Activated naive CD4-positive, alpha-beta T cell treated with anti-CD3 and anti-CD28 coated beads, Interleukin-2, amount 10 ng/mL, durations not matched to agents 7 days and 5 days (primary cell): ENCODE measurements around the gene GPS1.

Source experiments
- CTCF ChIA-PET: fragments of 350-600 bp; sonication (Branson Sonifier 250); formaldehyde crosslinking; loops from one replicate; lab custom pipeline; 2021; ENCODE audit warnings: antibody characterized with exemption; lab: Charles Lee
- DNase-seq: peaks from one replicate; pipeline ENCODE4 v3.0.0-alpha.2; 2020
- H3K27ac Mint-ChIP-seq: one replicate; pipeline ENCODE4 v1.8.0; 2021; ENCODE audit warnings: mild to moderate bottlenecking, moderate library complexity, mixed read lengths
- H3K27me3 Mint-ChIP-seq: one replicate; pipeline ENCODE4 v1.8.0; 2021; ENCODE audit warnings: mild to moderate bottlenecking, mixed read lengths
- H3K36me3 Mint-ChIP-seq: one replicate; pipeline ENCODE4 v1.8.0; 2021; ENCODE audit warnings: mixed read lengths
- H3K4me1 Mint-ChIP-seq: one replicate; pipeline ENCODE4 v1.8.0; 2021; ENCODE audit warnings: mixed read lengths
- H3K4me3 Mint-ChIP-seq: one replicate; pipeline ENCODE4 v1.8.0; 2021; ENCODE audit warnings: mild to moderate bottlenecking, moderate library complexity, mixed read lengths
- H3K9me3 Mint-ChIP-seq: one replicate; pipeline ENCODE4 v1.8.0; 2021; ENCODE audit warnings: mixed read lengths

GPS1 gene

DNA sequence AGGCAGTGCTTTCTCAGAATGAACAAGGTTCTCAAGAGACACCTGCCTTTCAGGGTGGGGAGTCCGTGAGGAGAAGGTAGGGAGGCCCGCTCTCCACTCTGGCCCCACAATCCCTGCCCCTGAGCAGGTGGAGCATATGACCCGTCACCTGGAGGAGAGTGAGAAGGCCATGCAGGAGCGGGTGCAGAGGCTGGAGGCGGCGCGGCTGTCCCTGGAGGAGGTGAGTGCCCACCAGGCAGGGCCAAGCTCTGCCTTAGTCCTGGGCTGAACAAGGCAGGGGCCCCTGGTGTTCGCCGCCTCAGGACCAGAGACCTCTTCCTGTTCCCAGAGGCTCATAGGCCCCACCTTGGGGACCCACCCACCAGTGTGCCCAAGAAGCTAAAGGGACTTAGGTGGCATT, 22.7 kb upstream of the GPS1 start:
- Mint-ChIP-seq H3K9me3 (no peaks in the 10 kb centered on the region), H3K27ac (no peak overlapping the region), H3K36me3 (peaks cover 14% of the 10 kb centered on the region), H3K4me3 (peak overlapping the region; percentile 18), H3K4me1 (peaks cover 30% of the 10 kb centered on the region), H3K27me3 (peaks cover 14% of the 10 kb centered on the region)
- DNase-seq: no peak
- CTCF ChIA-PET: interaction anchor here (1.3 to 2.5 kb wide), 4 partner anchors 9 to 128 kb away, joined by 6 to 16 read pairs (median 11); no protein-coding TSS in a partner anchor

DNA sequence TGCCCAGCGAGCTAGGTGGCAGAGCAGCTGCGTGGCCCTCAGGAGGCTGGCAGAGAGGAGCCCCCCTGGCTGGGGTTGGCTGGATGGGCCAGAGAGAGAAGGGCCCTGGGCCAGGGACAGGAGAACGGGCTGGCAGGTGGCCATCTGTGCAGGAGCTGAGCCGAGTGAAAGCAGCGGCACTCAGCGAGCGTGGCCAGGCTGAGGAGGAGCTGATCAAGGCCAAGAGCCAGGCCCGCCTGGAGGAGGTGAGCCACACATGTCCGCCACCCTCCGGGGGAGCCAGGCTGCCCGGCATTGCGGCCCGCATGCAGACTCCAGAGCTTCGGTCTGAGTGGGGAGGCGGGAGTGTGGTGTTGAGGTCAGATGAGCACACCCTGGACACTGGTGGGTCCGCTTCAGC, 22.3 kb upstream of the GPS1 start:
- Mint-ChIP-seq H3K27me3 (peaks cover 14% of the 10 kb centered on the region), H3K27ac (no peak overlapping the region), H3K4me3 (peak overlapping the region; percentile 48), H3K9me3 (no peaks in the 10 kb centered on the region), H3K36me3 (peaks cover 14% of the 10 kb centered on the region), H3K4me1 (peaks cover 26% of the 10 kb centered on the region)
- CTCF ChIA-PET: interaction anchor here (1.3 to 2.5 kb wide), 5 partner anchors 9 to 209 kb away, joined by 6 to 16 read pairs (median 10); no protein-coding TSS in a partner anchor
- no peak for DNase-seq

DNA sequence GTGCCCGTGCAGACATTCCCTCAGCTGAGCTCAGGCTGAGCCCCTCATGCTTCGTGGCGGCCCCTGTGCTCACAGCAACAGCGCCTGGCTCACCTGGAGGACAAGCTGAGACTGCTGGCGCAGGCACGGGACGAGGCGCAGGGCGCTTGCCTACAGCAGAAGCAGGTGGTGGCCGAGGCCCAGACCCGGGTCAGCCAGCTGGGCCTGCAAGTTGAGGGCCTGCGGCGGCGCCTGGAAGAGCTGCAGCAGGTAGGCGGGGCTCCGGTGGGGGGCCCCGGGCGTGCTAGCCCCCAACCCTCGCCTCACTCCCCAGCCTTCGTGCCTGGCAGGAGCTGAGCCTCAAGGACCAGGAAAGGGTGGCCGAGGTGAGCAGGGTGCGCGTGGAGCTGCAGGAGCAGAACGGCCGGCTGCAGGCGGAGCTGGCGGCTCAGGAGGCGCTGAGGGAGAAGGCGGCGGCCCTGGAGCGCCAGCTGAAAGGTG, 21.7 kb upstream of the GPS1 start:
- H3K27me3 Mint-ChIP-seq: peaks cover 14% of the 10 kb centered on the region
- no peak overlapping the region for H3K27ac Mint-ChIP-seq
- peak overlapping the region; percentile 48 for H3K4me3 Mint-ChIP-seq
- peaks cover 14% of the 10 kb centered on the region for H3K36me3 Mint-ChIP-seq
- CTCF ChIA-PET: interaction anchor here (0.8 to 2.5 kb wide), 12 partner anchors 8 to 320 kb away, joined by 3 to 16 read pairs (median 4); partner anchors contain the start of gene CENPX
- no peaks in the 10 kb centered on the region for H3K9me3 Mint-ChIP-seq
- H3K4me1 Mint-ChIP-seq: peaks cover 25% of the 10 kb centered on the region
- no peak for DNase-seq

DNA sequence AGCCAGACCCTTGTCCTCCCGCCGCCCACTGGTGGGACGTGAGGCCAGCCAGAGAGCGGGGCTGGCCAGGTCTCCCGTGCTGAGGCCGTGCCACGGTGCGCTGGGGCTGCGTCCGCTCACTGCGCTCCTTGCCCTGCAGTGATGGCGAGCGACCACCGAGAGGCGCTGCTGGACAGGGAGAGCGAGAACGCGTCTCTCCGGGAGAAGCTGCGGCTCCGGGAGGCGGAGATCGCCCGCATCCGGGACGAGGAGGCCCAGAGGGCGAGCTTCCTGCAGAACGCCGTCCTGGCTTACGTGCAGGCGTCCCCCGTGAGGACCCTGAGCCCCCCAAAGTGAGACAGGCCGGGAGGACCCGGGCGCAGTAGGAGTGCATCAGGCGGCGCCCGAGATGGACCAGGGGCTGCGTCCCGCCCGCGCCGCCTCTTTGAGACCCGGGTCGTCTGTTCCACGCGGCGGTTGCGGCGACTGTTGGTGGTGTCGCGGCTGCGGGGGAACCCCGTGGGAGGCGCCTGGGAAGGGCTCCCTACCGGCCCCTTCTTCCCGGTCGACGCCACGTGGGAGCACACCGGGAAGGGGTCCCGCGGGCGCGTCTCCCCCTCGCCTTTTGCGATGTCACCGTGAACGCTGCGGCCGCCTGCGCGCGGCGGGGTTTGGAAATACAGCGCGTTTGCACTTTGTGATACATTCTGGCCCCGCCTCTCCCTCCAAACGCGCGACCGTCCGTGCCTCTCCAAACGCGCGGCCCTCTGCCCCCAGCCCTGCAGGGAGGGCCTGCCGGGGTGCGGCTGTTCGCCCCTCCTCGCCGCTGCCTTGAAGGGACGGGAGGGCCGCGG, 21.0 kb upstream of the GPS1 start:
- CTCF ChIA-PET: interaction anchor here (0.6 to 2.5 kb wide), 18 partner anchors 8 to 319 kb away, joined by 3 to 16 read pairs (median 4); partner anchors contain the start of gene CENPX
- DNase-seq: peak; percentile 90
- Mint-ChIP-seq H3K4me3 (peak overlapping the region; percentile 78), H3K9me3 (no peaks in the 10 kb centered on the region), H3K27ac (peak overlapping the region; percentile 76), H3K27me3 (peaks cover 14% of the 10 kb centered on the region), H3K4me1 (peaks cover 27% of the 10 kb centered on the region), H3K36me3 (peaks cover 15% of the 10 kb centered on the region)

DNA sequence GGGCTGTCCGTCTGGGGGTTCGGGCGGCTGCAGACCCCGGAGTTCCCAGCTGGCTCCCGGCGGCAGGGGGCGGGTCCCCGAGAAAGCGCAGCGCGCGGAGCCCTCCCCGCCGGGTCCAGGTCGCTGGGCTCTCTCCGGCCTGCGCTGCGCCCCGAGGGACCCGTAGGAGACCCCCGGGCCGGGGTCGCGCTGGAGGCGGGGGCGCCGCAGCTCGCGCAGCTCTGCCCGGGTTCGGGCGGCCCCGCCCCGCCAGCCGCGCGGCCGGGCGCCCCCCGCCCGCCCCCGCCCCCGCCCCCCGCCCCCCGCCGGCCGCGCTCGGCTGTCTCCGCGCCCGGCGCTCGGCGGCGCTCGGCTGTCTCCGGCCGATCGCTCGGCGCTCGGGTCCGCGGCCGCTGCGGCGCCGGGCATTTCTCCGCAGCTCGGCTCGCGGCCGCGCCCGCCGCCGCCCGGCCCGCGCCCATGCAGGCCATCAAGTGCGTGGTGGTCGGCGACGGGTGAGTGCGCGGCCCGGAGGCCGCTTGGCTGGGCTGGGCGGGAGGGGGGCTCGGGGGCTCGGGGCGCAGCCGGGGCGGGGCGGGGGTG, 20.3 kb upstream of the GPS1 start, which contains the start of gene RAC3:
Gene RAC3, plus strand, starts transcription at position 376 of the 582 bp plus-strand sequence. Its CDS starts 84 bp downstream, at position 460.
- Mint-ChIP-seq H3K4me3 (peak within 1 kb of the TSS; percentile 78), H3K9me3 (no peaks in the 10 kb centered on the region), H3K27ac (peak within 1 kb of the TSS; percentile 76), H3K27me3 (peaks cover 14% of the 10 kb centered on the region), H3K4me1 (peaks cover 28% of the 10 kb centered on the region), H3K36me3 (peaks cover 15% of the 10 kb centered on the region)
- no peak for DNase-seq
- CTCF ChIA-PET: interaction anchor here (0.7 to 2.5 kb wide), 4 partner anchors 19 to 125 kb away, joined by 3 to 12 read pairs (median 4); no protein-coding TSS in a partner anchor

DNA sequence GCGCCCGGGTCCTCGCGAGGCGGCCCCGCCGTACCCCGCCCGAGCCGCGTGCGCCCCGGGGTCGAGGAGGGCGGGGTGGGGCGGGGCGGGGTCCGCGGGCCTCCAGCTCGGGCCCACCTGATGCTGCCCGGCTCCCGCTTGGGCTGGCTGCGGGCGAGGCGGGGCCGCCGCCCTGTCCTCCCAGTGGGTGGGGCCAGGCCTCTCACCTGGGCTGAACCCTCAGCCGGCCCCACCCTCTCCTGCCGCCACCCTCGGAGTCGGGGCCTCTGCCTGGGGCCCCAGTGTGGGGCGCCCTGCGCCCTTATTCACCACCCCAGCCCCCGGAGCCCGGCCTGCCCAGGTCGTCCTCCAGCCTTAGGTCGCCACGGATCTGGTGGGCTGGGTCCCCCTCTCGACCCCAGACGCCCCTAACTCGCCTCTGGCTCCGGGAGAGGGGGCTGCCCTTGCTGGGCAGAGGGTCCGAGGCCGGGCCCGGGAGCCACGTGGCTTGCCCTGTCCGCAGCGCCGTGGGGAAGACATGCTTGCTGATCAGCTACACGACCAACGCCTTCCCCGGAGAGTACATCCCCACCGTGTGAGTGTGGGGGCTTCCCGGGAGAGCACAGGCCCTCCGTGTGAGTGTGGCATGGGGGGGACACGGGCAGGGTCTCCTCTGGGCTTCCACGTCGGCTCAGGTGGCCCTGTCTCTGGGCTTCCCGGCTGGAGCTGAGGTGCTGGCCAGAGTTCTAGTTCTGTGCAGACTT, 19.6 kb upstream of the GPS1 start:
- CTCF ChIA-PET: interaction anchor here (0.7 to 1.6 kb wide), 3 partner anchors 18 to 122 kb away, joined by 3 to 5 read pairs (median 4); no protein-coding TSS in a partner anchor

DNA sequence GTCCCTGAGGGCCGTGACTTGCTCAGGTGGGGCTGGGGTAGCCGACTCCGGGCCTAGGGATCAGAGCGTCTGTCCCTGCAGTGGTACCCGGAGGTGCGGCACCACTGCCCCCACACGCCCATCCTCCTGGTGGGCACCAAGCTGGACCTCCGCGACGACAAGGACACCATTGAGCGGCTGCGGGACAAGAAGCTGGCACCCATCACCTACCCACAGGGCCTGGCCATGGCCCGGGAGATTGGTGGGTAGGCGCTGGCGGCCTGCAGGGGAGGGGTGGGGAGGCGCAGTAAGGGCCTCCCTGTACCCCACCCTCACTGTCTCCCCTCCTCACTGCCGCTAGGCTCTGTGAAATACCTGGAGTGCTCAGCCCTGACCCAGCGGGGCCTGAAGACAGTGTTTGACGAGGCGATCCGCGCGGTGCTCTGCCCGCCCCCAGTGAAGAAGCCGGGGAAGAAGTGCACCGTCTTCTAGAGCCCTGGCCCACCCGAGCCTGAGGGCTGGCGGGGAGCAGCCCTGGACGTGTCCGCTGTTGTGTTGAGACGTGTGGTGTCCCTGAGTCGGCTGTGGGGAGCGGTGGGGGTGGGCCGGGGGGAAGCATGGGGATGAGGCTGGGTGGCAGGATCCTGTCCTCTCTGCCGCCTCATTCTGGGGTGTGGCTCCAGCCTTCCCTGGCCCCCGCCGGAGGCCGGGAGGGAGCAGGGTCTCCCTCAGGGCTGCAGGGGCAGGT, 18.2 kb upstream of the GPS1 start:
- CTCF ChIA-PET: no interaction called here
- no peak overlapping the region for H3K27ac Mint-ChIP-seq
- H3K27me3 Mint-ChIP-seq: peaks cover 18% of the 10 kb centered on the region
- DNase-seq: no peak
- peaks cover 26% of the 10 kb centered on the region for H3K4me1 Mint-ChIP-seq
- peaks cover 11% of the 10 kb centered on the region for H3K36me3 Mint-ChIP-seq
- no peaks in the 10 kb centered on the region for H3K9me3 Mint-ChIP-seq
- H3K4me3 Mint-ChIP-seq: no peak overlapping the region

More for the DNA sequence above, 19.6 kb upstream of the GPS1 start:
- H3K9me3 Mint-ChIP-seq: no peaks in the 10 kb centered on the region
- H3K27ac Mint-ChIP-seq: no peak overlapping the region
- peaks cover 14% of the 10 kb centered on the region for H3K27me3 Mint-ChIP-seq
- H3K4me3 Mint-ChIP-seq: peak overlapping the region; percentile 45
- peaks cover 15% of the 10 kb centered on the region for H3K36me3 Mint-ChIP-seq
- DNase-seq: peak; percentile 71
- peaks cover 26% of the 10 kb centered on the region for H3K4me1 Mint-ChIP-seq

DNA sequence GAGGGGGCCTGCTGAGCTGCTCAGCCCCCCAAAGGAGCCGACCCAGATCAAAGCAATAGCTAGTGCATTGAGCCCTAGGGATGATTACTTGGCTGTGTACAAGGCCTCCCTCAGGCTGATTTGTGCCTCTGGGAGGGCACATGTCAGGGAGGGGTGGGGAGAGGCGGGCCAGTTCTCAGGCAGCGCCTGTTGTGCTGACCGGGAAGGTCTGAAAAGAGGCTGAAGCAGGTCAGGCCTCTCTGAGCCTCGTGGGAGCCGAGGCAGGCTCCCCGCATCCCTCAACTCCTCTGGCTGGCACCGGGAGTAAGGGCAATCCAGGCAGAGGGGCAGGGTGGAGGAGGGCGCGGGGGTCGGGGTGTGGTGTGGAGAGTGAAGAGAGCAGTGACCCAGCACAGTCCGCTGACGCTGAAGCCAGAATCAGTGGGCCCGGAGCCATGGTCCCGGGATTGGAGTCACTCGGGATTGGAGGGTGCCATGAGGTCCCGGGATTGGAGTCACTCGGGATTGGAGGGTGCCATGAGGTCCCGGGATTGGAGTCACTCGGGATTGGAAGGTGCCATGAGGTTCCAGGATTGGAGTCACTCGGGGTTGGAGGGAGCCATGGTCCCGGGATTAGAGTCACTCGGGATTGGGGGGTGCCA, 17.2 kb upstream of the GPS1 start:
- CTCF ChIA-PET: no interaction called here
- H3K27me3 Mint-ChIP-seq: peaks cover 20% of the 10 kb centered on the region
- H3K27ac Mint-ChIP-seq: no peak overlapping the region
- H3K4me1 Mint-ChIP-seq: peaks cover 33% of the 10 kb centered on the region
- no peaks in the 10 kb centered on the region for H3K9me3 Mint-ChIP-seq
- H3K4me3 Mint-ChIP-seq: no peak overlapping the region
- peaks cover 6% of the 10 kb centered on the region for H3K36me3 Mint-ChIP-seq
- no peak for DNase-seq

DNA sequence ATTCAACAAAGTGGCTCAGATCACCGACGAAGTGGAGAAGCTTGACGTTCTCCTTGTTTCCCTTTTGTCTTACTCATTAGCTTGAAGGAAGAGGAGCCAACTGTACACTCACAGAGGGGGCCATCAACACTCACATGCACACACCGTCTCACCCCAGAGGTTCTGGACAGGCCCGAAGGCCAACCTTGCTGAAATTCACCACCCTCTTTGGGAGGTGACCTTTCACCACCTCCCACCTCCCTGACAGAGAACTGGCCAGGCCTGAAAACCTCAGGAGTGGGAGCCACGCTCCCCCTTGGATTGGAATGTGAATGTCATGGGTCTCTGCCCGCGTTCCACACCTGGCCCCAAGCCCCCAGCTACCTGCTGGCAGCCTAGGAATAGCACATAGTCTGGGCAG, 16.2 kb upstream of the GPS1 start:
- Mint-ChIP-seq H3K27me3 (peaks cover 25% of the 10 kb centered on the region), H3K9me3 (no peaks in the 10 kb centered on the region), H3K36me3 (peaks cover 4% of the 10 kb centered on the region), H3K4me1 (peaks cover 30% of the 10 kb centered on the region), H3K27ac (peak overlapping the region; percentile 67), H3K4me3 (peak overlapping the region; percentile 87)
- CTCF ChIA-PET: no interaction called here
- DNase-seq: no peak

DNA sequence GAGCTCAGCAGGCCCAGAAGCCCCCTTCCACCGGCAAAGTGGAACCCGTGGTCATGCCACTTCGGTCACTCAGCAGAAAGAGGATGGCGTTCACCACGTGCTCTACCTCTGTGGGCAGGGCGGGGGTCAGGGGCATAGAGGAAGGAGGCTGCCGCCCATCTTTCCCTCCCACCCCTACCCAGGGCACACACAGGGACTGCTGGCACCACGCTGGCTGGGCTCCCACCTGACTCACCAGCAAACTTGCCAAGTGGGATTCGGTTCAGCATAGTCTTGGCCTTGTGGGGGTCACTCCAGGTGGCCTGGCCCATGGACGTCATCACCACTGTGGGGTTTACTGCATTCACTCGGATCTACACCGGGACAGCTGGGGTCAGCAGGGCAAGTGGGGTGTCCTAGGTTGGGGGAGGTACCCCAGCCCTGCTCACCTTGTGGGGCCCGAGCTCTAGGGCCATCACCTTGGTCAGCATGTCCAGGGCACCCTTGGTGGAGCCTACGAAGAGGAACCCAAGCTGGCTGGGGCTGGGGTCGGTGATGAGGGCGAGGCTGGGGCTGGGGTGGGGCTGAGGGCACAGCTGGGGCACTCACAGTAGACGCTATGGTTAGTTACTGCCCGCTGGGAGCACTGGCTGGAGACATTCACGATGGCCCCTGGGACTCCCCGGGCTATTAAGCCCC, 15.6 kb upstream of the GPS1 start:
- Mint-ChIP-seq H3K27ac (no peak overlapping the region), H3K9me3 (no peaks in the 10 kb centered on the region), H3K4me3 (peak overlapping the region; percentile 87), H3K36me3 (peaks cover 4% of the 10 kb centered on the region), H3K4me1 (peaks cover 28% of the 10 kb centered on the region), H3K27me3 (peaks cover 27% of the 10 kb centered on the region)
- CTCF ChIA-PET: interaction anchor here (1.1 kb wide), 1 partner anchor 14 kb away, joined by 3 read pairs; no protein-coding TSS in a partner anchor
- DNase-seq: no peak

DNA sequence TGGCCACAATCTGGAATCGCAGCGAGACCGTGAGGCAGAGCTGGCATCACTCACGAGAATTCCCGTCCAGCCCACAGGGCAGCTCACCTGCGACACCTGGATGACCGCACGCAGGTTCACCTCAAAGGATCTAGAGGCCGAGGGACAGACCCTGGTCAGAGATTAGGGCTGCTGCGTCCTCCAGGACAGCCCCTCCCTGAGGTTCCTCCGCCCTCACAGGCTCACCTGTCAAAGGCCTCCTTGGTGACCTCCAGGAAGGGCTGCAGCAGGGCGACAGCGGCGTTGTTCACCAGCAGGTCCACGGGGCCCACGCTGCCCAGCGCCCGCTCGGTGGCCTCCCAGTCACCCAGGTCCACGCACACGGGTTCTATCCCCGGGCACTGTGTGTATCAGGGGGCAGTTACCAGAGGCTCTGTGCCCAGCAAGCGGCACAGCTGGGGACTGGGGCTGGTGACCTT, 15.0 kb upstream of the GPS1 start:
- Mint-ChIP-seq H3K9me3 (no peaks in the 10 kb centered on the region), H3K27me3 (peaks cover 32% of the 10 kb centered on the region), H3K4me1 (peaks cover 28% of the 10 kb centered on the region), H3K4me3 (peak overlapping the region; percentile 87), H3K36me3 (peaks cover 4% of the 10 kb centered on the region), H3K27ac (peak overlapping the region; percentile 52)
- CTCF ChIA-PET: interaction anchor here (1.1 kb wide), 1 partner anchor 14 kb away, joined by 3 read pairs; no protein-coding TSS in a partner anchor
- DNase-seq: no peak
